A204.1 (cell line): ENCODE data around the gene NAA16.
A peak's percentile ranks its signal among the peaks of the same experiment; 100 is the strongest.

Experiments
- FAIRE-seq: peaks from 2 replicates; lab custom pipeline; 2012; peaks lifted over from hg19 to GRCh38; lab: Jason Lieb, UNC

The NAA16 gene

DNA sequence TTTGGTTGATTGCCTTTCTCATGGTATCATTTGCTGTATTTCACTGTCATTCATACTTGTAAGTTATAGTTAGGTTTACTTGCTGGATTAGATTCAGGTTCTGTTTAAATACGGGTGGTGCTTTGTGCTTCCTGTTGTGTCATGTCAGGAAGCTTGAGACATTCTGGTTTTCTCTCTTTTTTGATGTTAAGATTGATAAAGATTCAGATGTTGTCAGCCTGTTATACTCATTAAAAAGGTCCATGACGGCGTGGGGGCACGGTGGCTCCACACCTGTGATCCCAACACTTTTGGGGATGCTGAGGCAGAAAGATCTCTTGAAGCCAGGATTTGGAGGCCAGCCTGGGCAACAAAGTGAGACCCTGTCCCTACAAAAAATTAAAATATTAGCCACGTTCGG, 45.7 kb downstream of the NAA16 start:
- FAIRE-seq, result no peak

- no peak for FAIRE-seq
Observed at GRCh38 chr13:41361491-41361890, 50.4 kb downstream of the NAA16 start.

- FAIRE-seq, result no peak
Observed at GRCh38 chr13:41364043-41364442, 53.0 kb downstream of the NAA16 start.

DNA sequence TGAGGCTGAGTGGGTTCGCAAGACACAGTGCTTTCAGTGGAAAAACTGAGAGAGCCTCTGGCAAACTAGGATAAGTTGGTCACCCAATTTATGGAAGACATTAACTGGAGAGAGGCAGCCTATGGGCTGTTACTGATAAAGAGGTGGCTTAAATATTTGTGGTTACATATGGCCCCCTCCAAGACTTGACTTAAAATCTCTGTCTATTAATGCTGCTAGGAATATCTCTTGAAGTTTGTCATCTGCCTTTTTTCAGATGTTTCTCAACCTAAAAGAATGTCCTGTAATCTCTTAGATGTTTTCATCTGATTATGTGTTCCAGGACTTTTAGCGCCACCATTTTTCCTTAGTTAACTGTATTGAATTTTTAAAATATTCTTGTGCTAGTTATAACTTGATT, 54.6 kb downstream of the NAA16 start:
- no peak for FAIRE-seq

DNA sequence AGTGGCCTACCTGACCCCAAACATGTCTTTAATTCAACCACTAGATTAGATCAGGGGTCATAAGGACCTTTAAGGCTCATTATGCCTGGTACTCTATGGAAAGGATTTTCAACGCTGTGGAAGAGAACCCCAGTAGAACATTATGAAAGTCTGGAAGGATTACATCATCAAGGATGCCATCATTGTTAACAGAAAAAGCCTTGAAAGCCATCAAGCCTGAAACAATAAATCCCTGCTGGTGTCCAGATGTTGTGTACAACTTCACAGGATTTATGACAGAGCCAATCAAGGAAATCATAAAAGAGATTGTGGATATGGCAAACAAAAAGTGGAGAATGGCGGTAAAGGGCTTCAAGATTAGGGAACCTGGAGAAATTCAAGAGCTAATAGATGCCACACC, 59.7 kb downstream of the NAA16 start:
- FAIRE-seq, result no peak

- no peak for FAIRE-seq
Observed at GRCh38 chr13:41377446-41377845, 66.4 kb downstream of the NAA16 start.

DNA sequence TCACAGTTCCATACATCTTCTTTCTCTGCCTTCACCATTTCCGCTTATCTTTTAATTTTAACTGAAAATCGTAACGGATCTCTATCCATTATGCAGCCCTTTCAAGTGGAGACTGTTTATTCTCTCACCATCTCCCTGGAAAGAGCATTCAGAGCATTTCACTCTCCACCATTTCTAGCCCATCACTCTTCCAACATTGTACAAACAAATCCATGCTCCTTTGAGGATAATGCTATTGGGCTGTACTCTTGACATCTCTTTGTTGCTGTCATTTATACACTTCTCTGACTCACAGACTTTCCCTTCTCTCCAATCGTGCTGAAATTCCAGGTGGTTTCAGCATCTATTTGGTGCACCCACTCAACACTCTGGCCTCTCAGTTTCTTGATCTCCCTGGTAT, 71.4 kb downstream of the NAA16 start:
- FAIRE-seq, result no peak

DNA sequence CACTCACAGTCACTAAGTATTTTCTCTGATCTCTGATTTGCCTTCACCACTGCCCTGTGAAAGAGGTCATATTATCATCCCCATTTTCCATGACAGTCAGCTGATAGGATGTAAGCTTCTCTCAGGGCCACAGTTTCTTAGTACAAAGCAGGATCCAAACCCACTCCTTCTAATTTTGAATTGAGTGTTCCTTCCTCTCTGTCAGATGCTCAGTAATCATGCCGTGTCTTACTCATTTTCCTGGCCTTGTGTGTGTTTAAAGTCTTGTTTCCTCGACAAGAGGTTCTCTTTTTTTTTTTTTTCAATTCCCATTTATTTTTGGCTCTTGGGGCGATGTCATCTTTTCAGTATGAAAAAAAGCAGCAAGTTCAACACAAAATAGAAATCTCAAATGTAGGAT, 72.3 kb downstream of the NAA16 start:
- FAIRE-seq, result no peak

DNA sequence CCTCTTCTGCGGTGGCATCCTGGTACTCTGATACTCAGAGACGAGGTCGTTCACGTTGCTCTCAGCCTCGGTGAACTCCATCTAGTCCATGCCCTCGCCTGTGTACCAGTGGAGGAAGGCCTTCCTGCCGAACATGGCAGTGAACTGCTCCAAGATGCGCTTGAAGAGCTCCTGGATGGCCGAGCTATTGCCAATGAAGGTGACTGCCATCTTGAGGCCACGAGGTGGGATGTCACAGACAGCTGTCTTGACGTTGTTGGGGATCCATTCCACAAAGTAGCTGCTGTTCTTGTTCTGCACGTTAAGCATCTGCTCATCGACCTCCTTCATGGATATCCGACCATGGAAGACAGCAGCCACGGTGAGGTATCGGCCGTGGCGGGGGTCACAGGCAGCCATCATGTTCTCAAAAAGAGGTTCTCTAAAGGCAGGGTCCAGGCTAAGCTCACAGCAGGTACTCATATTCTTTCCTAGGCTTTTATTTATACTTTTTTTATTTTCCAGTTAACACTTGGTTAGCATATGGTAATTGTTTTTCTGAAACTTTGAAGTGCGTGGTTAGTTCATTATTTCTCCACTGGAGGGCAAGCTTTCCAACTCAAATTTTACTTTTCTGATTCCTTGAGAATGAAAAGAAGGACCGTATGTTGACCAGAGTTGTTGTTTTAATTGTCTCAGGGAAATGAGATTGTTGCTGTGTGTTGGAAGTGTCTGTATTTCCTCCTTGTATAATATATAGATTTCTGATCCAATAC, 73.9 kb downstream of the NAA16 start:
- peak; percentile 91 for FAIRE-seq

- no peak for FAIRE-seq
Observed at GRCh38 chr13:41386211-41386610, 75.1 kb downstream of the NAA16 start.

- FAIRE-seq, result no peak
Observed at GRCh38 chr13:41387576-41387975, 76.5 kb downstream of the NAA16 start.

DNA sequence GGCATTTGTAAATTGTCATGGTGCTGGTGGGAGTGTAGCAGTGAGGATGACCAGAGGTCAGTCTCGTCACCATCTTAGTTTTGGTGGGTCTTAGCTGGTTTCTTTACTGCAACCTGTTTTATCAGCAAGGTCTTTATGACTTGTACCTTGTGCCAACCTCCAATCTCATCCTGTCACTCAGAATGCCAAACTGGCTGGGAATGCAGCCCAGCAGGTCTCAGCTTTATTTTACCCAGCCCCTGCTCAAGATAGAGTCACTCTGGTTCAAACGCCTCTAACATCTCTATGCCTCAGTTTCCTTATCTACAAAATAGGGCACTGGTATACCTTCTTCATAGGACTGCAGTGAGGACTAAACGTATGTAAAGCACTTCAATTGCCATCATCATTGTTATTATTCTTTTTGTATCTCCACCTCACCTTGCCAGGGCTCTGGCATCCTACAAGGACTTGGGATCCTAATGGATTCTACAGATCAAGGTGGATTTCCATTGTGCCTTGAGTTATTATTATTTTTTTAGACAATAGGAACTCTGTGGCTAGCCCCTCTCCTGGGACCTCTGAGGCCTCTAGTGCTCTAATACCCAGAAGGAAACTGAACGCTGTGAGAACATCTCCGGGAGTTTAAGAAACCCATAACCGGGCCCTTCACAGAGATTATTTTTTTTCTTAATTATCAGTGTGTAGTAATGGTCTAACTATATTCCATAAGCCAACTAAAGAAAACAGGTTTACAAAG, 77.2 kb downstream of the NAA16 start:
- FAIRE-seq, result no peak

GRCh38 chr13:41389580-41389979, 78.5 kb downstream of the NAA16 start:
- no peak for FAIRE-seq

GRCh38 chr13:41394166-41394565, 83.1 kb downstream of the NAA16 start:
- no peak for FAIRE-seq

DNA sequence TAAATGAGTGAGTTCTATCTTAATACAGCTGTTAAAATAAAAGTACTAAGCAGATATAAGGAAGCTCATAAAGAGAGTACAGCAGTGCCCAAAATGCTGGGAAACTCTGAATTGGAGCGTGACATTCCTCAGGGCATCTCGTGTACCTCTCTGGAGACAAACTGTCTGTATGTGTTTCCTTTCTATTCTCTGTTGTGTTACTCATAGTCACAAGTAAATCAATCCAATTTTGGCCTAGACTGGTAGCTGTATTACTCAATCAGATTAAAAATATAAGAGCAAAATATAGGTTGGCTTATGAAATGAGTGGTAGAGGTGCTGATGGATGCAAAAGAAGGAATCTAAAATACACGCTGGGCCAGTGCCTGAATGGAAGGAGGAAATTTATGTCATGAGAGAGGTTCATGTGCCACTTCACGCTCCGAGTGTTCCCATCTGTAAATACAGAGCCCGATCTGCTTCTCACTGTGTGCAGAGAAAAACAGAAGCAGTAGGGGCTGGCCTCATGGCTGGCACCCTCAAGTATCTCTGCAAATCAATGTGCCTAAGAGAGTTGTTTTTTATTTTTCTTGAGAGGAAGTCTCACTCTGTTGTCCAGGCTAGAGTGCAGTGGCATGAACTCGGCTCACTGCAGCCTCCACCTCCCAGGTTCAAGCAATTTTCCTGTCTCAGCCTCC, 87.6 kb downstream of the NAA16 start:
- no peak for FAIRE-seq

DNA sequence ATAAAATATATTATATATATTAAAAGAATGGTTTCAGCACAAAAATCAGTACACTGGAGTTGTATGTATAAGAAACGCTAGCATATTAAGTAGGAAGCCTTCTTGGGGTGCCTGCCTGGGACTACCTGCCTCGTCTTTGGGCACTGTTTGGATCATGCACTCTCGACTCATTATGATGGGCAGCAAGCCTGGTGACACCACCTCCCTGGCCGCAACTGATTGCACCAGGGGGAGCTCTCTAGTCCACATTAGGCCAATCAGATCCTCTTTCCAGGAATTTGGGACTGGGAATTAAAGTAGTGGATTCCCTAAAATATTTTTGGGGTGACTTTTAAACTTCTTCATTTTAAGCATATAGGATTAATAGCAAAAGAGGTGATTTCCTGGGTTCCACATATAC, 90.3 kb downstream of the NAA16 start:
- FAIRE-seq, result no peak

DNA sequence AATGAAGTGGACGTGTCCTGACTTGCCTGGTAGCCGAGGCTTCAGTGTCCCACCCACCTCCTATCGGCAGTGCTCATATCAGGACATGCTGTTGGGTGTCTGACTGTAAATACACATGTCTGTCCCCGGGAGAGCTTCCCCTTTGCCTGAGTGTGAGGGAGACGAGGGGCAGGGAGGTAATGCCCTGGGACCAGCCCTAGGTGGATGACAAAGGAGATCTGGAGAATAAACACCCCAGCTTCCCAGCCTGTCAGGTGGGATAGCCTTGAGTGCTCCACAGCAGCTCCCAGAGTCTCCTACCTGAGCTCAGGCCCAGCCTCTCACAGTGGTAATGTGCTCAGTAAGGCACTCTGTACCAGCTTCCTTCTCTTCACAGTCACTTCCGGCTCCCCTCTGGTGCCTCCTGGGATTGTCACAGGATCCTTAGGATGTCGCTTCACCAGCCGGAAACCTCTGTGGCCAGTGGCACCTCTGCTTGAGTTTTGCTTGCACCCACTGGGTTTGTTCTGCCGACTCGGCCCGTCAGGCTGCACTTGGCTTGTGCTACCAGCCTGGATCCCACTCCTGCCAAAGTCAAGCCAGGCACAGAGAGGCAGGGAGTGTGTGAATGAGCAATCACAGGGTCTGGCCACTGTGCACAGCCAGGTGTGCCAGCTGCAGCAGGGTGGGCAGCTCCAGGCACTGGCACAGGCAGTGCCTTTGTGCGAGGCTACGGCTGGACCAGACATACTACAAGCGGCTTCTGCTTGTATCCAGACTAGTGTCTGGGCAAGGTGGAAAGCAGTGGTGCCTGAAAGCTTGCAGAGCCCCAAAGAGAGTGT, 91.8 kb downstream of the NAA16 start:
- FAIRE-seq, result no peak

- FAIRE-seq, result no peak
Observed at GRCh38 chr13:41403983-41404382, 92.9 kb downstream of the NAA16 start.

- FAIRE-seq, result no peak
Observed at GRCh38 chr13:41405367-41405766, 94.3 kb downstream of the NAA16 start.

DNA sequence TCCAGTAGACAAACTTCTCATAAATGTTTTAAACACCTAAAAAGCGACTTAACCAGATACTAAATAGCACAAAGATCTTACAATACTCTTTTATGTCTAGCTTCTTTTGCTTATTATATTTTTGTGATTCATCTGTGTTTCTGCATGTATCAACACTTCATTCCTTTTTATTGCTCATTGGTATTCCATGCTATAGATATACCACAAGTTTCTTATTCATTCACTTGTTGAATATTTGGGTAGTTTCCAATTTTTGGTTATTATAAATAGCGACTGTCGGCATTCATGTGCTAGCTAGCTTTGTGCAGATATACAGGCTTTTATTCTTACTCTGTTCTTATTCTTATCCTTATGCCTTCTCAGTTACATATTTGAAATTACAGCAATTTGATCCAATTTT, 96.3 kb downstream of the NAA16 start:
- FAIRE-seq, result no peak

DNA sequence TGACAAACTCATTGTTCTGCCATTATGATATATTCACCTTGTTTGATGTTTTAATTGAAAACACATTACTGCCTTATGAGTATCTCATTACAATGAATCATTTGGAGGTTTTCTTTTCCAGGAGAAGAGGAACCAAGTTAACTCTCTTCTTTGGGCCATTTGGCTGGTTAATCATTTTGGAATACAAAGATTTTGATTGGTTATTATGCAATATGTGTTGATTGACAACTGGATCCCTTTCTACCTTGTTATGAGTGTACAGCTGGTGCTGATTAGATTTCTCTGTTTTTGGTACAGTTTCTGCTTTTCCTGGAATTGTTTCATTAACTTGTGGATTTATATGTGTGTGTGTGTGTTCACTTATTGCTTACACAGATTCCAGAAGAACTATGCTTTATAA, 97.1 kb downstream of the NAA16 start:
- no peak for FAIRE-seq

GRCh38 chr13:41408746-41409145, 97.7 kb downstream of the NAA16 start:
- no peak for FAIRE-seq

DNA sequence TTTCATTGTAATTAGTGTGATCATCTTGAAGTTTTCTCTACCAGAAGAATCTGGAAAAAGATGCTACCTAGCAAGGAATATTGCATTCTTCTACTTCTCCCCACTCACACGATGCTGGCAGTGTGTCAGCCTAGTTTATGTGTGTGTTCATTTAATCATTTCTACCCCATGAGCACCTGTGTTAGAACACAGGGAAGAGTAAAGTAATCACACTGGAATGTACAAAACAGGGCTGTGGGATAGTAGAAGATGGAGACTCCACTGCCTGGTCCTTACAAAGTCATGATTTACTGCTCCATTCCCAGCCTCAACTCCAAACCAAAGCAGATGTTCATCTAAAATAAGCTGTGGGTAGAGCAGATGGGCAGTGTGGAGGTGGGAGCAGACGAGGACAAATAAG, 98.5 kb downstream of the NAA16 start:
- FAIRE-seq, result no peak
